Subcutaneous adipose tissue (tissue), 4 donors: Measurements from ENCODE around the gene PKP1. TPM values are rescaled to one million over a fixed set of nuclear protein-coding genes. Genes with fewer than 3 reads are reported as not detected.

Experiments used
- total RNA-seq, 4 donors: library from RNA; depleted of rRNA; stranded (reverse); fragments of >200 nt; gene quantifications; one replicate each; pipeline ENCODE4 v1.1.0, GENCODE V29; 2016
- TF ChIP-seq, protein P1 (sequence below): fragments of 450-650 bp; IDR thresholded peaks from one replicate; pipeline ENCODE4 v1.5.1; 2016; ENCODE audit warnings: low read depth, mild to moderate bottlenecking, control low read depth, antibody characterized with exemption, moderate library complexity

The PKP1 gene
- total RNA-seq, 4 donors from 2014 or later, result 0.51 to 13.6 (median 6.2) TPM

DNA sequence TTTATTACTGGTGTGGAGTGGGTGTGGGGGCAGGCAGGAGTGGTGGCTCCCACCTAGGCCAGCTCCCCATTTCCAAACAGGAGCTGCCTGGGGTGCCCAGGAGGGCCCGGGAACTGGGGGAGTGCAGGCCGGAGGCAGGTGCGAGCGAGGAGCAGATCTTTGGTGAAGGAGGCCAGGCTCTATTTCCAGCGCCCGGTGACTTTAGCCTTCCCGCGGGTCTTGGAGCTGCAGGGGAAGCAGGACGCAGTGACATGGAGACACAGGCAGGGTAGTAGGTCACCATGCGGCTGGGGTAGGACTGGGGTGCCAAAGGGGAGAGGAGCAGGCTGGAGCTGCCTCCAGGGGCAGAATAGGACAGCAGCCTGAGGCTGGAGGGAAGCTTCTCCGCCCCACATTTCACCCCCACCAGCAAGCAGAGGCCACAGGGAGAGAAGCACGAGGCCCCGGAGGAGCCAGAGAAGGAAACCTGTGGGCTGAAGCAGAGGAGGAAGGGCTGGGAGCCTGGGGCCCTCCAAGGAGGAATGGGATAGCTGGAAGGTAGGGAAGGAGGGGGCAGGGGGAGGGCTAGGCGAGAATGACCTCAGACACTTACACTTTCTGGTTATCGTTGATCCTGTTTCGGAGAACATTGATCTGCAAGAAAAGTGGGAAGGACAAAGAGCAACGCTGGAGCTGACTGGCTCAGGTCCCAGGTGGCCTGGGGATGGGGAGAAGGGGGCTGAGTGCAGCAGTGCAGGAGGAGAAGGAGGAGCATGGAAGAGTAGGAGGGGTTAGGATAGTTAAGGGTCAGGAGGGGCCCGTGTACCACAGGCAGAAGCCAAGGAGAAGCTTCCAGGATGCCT lies 75.9 kb downstream of the PKP1 start:
- TF ChIP-seq, protein P1, sequence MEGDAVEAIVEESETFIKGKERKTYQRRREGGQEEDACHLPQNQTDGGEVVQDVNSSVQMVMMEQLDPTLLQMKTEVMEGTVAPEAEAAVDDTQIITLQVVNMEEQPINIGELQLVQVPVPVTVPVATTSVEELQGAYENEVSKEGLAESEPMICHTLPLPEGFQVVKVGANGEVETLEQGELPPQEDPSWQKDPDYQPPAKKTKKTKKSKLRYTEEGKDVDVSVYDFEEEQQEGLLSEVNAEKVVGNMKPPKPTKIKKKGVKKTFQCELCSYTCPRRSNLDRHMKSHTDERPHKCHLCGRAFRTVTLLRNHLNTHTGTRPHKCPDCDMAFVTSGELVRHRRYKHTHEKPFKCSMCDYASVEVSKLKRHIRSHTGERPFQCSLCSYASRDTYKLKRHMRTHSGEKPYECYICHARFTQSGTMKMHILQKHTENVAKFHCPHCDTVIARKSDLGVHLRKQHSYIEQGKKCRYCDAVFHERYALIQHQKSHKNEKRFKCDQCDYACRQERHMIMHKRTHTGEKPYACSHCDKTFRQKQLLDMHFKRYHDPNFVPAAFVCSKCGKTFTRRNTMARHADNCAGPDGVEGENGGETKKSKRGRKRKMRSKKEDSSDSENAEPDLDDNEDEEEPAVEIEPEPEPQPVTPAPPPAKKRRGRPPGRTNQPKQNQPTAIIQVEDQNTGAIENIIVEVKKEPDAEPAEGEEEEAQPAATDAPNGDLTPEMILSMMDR, result no peak

DNA sequence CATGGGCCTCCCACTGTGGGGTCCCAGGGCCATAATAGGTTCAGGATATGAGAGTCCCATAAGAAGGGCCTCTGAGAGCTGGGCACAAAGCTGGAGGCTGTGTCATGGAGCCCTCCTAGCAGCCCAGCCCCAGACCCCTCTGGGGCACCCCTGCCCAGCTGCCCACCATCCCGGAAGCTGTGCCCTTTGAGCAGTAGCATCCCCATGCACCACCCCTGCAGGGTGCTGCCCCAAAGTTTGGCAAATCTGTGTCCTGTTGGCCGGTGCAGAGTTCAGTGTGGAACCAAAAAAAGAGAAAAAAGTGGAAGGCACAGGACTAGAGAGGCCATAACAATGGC lies 76.5 kb downstream of the PKP1 start:
- TF ChIP-seq, protein P1, result no peak

DNA sequence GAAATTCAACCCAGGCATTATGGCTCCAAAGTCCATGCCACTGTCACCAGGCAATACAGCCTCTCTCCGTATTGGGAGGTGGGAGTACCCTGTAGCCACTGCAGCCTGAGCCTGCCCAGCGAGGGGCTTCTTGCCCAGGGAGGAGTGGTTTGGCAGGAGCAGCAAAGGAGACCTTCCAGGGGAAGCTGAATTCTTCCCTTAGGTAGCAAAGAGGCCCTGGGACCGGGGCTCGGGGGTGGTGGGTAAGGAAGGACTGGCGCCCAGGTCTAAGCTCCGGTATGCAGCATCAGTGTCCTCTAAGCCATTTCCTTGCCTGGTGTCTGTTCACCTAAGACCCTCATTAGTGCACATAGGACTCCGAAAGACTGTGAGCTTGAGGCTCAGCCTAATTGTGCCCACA lies 77.2 kb downstream of the PKP1 start:
- TF ChIP-seq, protein P1, result no peak

DNA sequence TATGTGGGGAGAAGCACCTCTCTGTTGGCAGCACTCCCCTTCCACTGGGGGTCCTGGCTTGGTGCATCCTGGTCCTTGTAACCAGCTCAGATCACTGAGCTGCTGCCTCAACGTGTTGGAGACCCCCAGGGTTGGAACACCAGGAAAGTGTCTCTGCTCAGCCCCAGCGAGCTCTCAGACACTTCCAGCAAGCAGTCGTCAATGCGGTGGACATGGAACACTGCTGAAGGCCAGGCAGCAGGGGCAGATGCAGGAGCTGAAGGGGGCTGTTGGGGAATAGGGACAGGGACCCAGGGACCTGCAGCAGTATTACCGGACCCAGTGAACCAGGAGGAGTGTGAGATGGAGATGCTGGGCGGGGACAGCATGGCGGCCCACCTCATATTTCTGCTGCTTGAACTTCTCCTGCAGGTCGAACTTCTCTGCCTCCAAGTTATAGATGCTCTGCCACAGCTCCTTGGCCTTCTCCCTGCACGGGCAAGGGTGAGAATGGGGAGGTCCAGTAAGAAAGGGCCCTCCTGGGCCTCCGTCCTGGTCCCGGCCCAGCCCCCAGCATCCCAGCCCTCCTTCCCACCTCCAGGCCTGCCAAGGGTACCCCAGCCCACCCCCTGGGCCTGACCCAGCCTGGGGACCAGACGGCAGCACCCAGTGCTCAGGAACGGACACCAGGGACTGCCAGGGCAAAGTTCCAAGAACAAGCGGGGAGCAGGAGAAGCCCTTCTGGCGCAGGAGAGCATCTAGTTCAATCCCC lies 77.8 kb downstream of the PKP1 start:
- TF ChIP-seq, protein P1, result no peak

DNA sequence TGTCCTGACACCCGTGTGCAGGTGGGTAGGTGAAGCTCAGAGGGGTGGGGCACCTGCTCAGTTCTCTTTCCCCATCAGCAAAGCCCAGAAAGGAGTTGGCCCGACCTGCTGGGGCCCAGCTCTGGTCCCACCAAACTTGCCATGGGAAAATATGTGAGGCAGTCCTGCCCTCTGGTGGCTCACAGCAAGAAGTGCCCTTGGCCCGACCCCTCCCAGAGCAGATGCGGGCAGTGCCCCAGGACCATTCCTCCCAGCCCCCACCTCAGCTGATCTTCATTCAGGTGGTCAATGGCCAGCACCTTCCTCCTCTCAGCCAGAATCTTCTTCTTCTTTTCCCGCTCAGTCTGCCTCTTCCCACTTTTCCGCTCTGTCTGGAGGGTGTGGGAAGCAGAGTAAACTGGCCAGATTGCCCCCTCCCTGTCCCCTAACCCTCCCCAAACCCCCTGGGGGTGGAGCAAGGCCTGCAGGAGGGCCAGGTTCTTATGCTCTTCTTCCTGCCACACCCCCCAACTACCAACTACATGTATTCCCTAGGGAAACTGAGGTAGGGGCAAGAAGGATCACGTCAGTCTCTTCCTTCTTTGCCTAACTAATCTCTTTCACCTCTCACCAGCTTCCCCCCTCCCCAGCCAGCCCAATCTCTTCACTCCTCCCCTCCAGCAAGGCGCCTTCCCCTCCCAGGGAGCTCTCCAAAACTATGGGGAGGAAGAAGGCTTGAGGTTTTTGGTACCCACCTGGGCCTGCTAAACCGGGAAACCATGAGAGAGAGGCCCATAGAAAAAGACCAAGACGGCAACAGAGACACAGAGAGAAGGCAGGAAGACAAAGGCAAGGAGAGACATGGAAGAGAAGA lies 78.6 kb downstream of the PKP1 start:
- TF ChIP-seq, protein P1, result no peak

DNA sequence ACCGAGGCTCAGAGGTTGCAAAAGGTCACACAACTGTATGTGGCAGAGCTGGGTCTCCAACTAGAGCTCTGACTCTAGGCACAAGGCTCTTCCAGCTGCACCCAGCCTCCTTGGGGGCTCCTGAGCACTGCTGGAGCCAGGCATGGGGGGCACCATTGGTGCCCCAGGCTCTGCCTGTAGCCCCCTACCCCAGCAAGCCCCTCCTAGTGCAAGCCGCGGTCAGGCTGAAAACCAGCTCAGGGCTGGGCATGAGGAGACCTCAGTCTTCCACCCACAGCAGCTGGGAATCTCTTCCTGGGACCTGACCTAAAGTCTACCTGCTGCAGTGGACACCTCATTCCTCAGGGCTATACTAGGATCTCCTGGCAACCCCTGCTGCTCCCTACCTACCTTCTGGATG lies 79.6 kb downstream of the PKP1 start:
- TF ChIP-seq, protein P1, result no peak
